ENCODE data around the gene CACNA2D4. TPM values are rescaled to one million over a fixed set of nuclear protein-coding genes. Genes with fewer than 3 reads are reported as not detected.

CACNA2D4 gene
- total RNA-seq, 1 experiment from 2014 or later, result not detected

DNA sequence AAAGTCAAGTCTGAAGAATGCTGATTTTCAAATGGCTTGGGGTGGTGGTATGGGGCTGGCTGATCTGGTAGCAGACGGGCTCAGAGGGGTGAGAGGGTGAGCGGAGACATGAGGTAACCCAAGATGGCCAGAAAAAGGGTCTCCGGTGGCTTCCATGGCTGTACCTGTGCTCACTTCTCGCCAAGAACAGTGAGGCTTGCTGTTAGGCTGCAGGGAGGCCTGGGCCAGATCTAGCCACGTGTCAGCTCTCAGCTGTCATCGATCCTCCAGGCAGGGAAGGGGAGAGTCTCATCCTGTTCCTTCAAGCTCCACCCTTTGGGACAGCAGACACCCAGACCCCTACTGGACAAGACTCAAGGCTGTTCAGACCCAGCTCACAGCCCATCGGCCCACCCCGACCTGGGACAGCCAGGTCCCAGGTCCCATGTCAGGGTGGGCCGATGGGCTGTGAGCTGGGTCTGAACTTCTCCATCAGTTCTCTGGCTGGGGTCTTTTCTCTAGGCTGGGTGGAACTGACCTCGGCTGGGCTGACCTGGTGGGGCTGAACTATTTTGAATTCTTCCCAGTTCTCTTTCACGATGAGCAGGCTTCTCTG lies 89.0 kb downstream of the CACNA2D4 start:
- H3K36me3 ChIP-seq (ENCODE audit: low read depth, low read length), result no peaks in the 10 kb centered on the region
- ATAC-seq (no peak), DNase-seq (no peak)
- intact Hi-C loops (cut with micrococcal nuclease), result no loop called here
- H3K9me2 ChIP-seq (replicated peaks; ENCODE audit: low read length), result no peaks in the 10 kb centered on the region
- H3K27me3 ChIP-seq (ENCODE audit: low read length), result peaks cover 33% of the 10 kb centered on the region
- H3K4me3 ChIP-seq (ENCODE audit: low read length), result no peak overlapping the region
- no peaks in the 10 kb centered on the region for H3K79me2 ChIP-seq (ENCODE audit: low read length)
- H3K9ac ChIP-seq (ENCODE audit: low read length), result no peak overlapping the region
- no peaks in the 10 kb centered on the region for H4K20me1 ChIP-seq (ENCODE audit: low read length)
- BruUV-seq (replicated peaks), result no TSS peak
- H2AFZ ChIP-seq (ENCODE audit: low read length), result no peak overlapping the region
- H3K4me1 ChIP-seq (ENCODE audit: insufficient read depth, low read length), result peaks cover 2% of the 10 kb centered on the region; the same call in 1 of the 2 replicates
- POLR2A ChIA-PET (ENCODE audit: unreplicated experiment), result no interaction called here
- H3F3A ChIP-seq (ENCODE audit: low read length, unreplicated experiment), result no peaks in the 10 kb centered on the region
- no peaks in the 10 kb centered on the region for H3K9me3 ChIP-seq (ENCODE audit: low read length)
- H3K27ac ChIP-seq (ENCODE audit: low read length), result no peak overlapping the region
- CTCF ChIA-PET, result no interaction called here
- H3K4me2 ChIP-seq (ENCODE audit: low read length), result no peak overlapping the region
- TF ChIP-seq EZH2 (IDR thresholded peaks at IDR 0.05; ENCODE audit: low read length, unreplicated experiment) (no peak), EZH2phosphoT487 (IDR thresholded peaks at IDR 0.05; ENCODE audit: borderline replicate concordance, low read length) (no peak)
- TF ChIP-seq, protein P1, sequence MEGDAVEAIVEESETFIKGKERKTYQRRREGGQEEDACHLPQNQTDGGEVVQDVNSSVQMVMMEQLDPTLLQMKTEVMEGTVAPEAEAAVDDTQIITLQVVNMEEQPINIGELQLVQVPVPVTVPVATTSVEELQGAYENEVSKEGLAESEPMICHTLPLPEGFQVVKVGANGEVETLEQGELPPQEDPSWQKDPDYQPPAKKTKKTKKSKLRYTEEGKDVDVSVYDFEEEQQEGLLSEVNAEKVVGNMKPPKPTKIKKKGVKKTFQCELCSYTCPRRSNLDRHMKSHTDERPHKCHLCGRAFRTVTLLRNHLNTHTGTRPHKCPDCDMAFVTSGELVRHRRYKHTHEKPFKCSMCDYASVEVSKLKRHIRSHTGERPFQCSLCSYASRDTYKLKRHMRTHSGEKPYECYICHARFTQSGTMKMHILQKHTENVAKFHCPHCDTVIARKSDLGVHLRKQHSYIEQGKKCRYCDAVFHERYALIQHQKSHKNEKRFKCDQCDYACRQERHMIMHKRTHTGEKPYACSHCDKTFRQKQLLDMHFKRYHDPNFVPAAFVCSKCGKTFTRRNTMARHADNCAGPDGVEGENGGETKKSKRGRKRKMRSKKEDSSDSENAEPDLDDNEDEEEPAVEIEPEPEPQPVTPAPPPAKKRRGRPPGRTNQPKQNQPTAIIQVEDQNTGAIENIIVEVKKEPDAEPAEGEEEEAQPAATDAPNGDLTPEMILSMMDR (conservative IDR thresholded peaks at IDR 0.05; ENCODE audit: low read depth, low read length), result no peak

DNA sequence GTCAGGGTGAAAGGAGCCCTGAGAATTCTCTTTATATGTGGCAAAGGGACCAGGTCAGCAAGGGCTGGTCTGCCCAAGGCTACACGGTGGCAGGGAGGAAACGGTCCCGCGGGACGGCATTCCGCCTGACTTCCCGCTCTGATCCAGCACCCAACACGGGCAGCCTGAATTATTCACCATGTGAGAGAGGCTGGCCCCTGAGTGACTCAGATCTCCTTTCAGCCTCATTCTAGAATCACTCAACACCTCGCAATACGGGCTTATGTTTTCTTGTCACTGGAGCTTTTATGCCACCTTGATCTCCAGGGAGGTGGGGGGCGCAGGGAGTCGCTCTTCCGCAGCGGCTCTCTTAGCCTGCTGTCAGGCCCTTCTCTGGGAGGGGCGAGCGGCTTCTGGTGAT lies 89.6 kb downstream of the CACNA2D4 start:
- Histone ChIP-seq H3K4me1 (ENCODE audit: insufficient read depth, low read length) (peaks cover 2% of the 10 kb centered on the region; the same call in 1 of the 2 replicates), H3K79me2 (ENCODE audit: low read length) (no peaks in the 10 kb centered on the region), H3K27ac (ENCODE audit: low read length) (no peak overlapping the region), H4K20me1 (ENCODE audit: low read length) (no peaks in the 10 kb centered on the region), H3K4me2 (ENCODE audit: low read length) (no peak overlapping the region), H3K9me3 (ENCODE audit: low read length) (no peaks in the 10 kb centered on the region), H3K9ac (ENCODE audit: low read length) (no peak overlapping the region), H3K27me3 (ENCODE audit: low read length) (peaks cover 33% of the 10 kb centered on the region), H2AFZ (ENCODE audit: low read length) (no peak overlapping the region), H3F3A (ENCODE audit: low read length, unreplicated experiment) (no peaks in the 10 kb centered on the region), H3K36me3 (ENCODE audit: low read depth, low read length) (no peaks in the 10 kb centered on the region), H3K4me3 (ENCODE audit: low read length) (no peak overlapping the region), H3K9me2 (replicated peaks; ENCODE audit: low read length) (no peaks in the 10 kb centered on the region)
- DNase-seq, result no peak
- no peak for ATAC-seq
- TF ChIP-seq EZH2 (IDR thresholded peaks at IDR 0.05; ENCODE audit: low read length, unreplicated experiment), result no peak
- TF ChIP-seq, protein P1 (conservative IDR thresholded peaks at IDR 0.05; ENCODE audit: low read depth, low read length), result no peak
- TF ChIP-seq EZH2phosphoT487 (IDR thresholded peaks at IDR 0.05; ENCODE audit: borderline replicate concordance, low read length), result no peak
- ChIA-PET CTCF (no interaction called here), POLR2A (ENCODE audit: unreplicated experiment) (no interaction called here)
- intact Hi-C loops (cut with micrococcal nuclease), result no loop called here
- no TSS peak for BruUV-seq (replicated peaks)
